Panc1 (cell line): Measurements from ENCODE around the gene GSC2.
"Not testable (repeated sequence)": the region's sequence is repeated elsewhere in the genome, so short reads cannot be mapped to it uniquely, and the experiment has no call there.

Experiments used
- CTCF ChIP-seq: fragments of 450-650 bp; IDR thresholded peaks from 2 replicates; pipeline ENCODE4 v1.5.1; 2017; ENCODE audit warnings: mild to moderate bottlenecking
- REST ChIP-seq, 2 experiments: IDR thresholded peaks; 2 replicates each; pipeline ENCODE4 v1.6.1; 2011 to 2012; ENCODE audit warnings: low read depth in 2 of 2, control low read depth in 1 of 2, low read length in 1 of 2, mild to moderate bottlenecking in 1 of 2, moderate library complexity in 1 of 2; ENCODE audit not compliant: insufficient read depth in 1 of 2
- SIN3A ChIP-seq: IDR thresholded peaks from 2 replicates; pipeline ENCODE4 v1.6.1; 2012; ENCODE audit warnings: low read depth, mild to moderate bottlenecking, low read length, moderate library complexity, borderline replicate concordance; ENCODE audit not compliant: insufficient read depth

GRCh38 chr22:19158649-19159048, 8.6 kb upstream of the GSC2 start:
- not testable (repeated sequence) for TF ChIP-seq REST (IDR thresholded peaks at IDR 0.05; ENCODE audit: insufficient read depth in 1 of 2, low read depth in 2 of 2, low read length in 1 of 2); CTCF; SIN3A
